Sigmoid colon (tissue), 7 donors: ENCODE measurements around the gene ADSS1. TPM values are rescaled to one million over a fixed set of nuclear protein-coding genes. Genes with fewer than 3 reads are reported as not detected.

ENCODE experiments used
- DNase-seq: peaks from one replicate; pipeline ENCODE4 v3.0.0-alpha.2; 2019
- H3K27ac ChIP-seq, 4 donors: fragments of 200-600 bp; sonication (generic); one replicate each; pipeline ENCODE4 v1.5.1; 2016 to 2019; ENCODE audit warnings: mild to moderate bottlenecking in 1 of 4
- H3K27me3 ChIP-seq, 3 donors: fragments of 200-600 bp; sonication (generic); one replicate each; pipeline ENCODE4 v1.5.1; 2019; ENCODE audit warnings: mild to moderate bottlenecking in 1 of 3
- H3K36me3 ChIP-seq, 4 donors: fragments of 200-600 bp; sonication (generic); one replicate each; pipeline ENCODE4 v1.5.1; 2016 to 2019
- H3K4me1 ChIP-seq, 4 donors: fragments of 200-600 bp; sonication (generic); one replicate each; pipeline ENCODE4 v1.5.1; 2017 to 2019
- H3K4me3 ChIP-seq, 4 donors: fragments of 200-600 bp; sonication (generic); one replicate each; pipeline ENCODE4 v1.5.1; 2017 to 2019; ENCODE audit warnings: mild to moderate bottlenecking in 2 of 4, moderate library complexity in 1 of 4
- H3K9me3 ChIP-seq, 4 donors: fragments of 200-600 bp in 3 of 4; sonication (generic) in 3 of 4; one replicate each; pipeline versions ENCODE4 v1.5.1 to v1.6.1; 2013 to 2019
- CTCF ChIP-seq, 4 experiments: fragments of 450-650 bp in 3 of 4; fragments of 200-600 bp in 1 of 4; IDR thresholded peaks; one replicate each; pipeline ENCODE4 v1.5.1; 2016 to 2019; ENCODE audit warnings: antibody characterized with exemption in 4 of 4, mild to moderate bottlenecking in 3 of 4, moderate library complexity in 2 of 4
- EP300 ChIP-seq, 4 donors: sonication (generic); formaldehyde crosslinking; IDR thresholded peaks; one replicate each; pipeline ENCODE4 v1.6.1; 2017; ENCODE audit warnings: antibody characterized with exemption in 4 of 4
- POLR2A ChIP-seq, 2 donors: fragments of 450-650 bp; IDR thresholded peaks; one replicate each; pipeline ENCODE4 v1.6.1; 2016; ENCODE audit warnings: antibody characterized with exemption in 2 of 2, mild to moderate bottlenecking in 2 of 2, moderate library complexity in 2 of 2
- POLR2AphosphoS5 ChIP-seq, 4 donors: sonication (generic); formaldehyde crosslinking; IDR thresholded peaks; one replicate each; pipeline ENCODE4 v1.6.1; 2017; ENCODE audit warnings: antibody characterized with exemption in 4 of 4
- WGBS, 2 donors: extraction: QIAGEN DNeasy Blood & Tissue Kit; methylation state at CpG; one replicate each; pipeline ENCODE4 v1.1.7; 2013; 5-methylcytosine and 5-hydroxymethylcytosine counted together
- intact Hi-C: fragments of 100-400 bp; cut with DNase I; formaldehyde crosslinking; loops from one replicate; pipeline ENCODE4 v1.15.1; 2023
- polyA plus RNA-seq, 3 donors: library from polyadenylated mRNA; stranded (reverse); fragments of 200-250 nt; gene quantifications; one replicate each; pipeline ENCODE4 v1.2.3, GENCODE V29; 2013
- total RNA-seq, 4 donors: library from RNA; depleted of rRNA; stranded (reverse); fragments of >200 nt; gene quantifications; one replicate each; pipeline ENCODE4 v1.1.0, GENCODE V29; 2016
- donor health status: healthy with polysubstance abuse.
- donor health status: Bipolar disorder and iron deficiency.
- donor health status: healthy.

ADSS1 gene
- total and polyA plus RNA-seq, 7 donors, result 2.0 to 10.2 (median 5.3) TPM

GRCh38 chr14:104778694-104779331 is 54.8 kb downstream of the ADSS1 start:
- H3K4me3 ChIP-seq, result no peak overlapping the region
- WGBS, 2 donors, result 89 to 90% methylated on average over 15 of the region's 15 CpGs
- no peak for DNase-seq
- H3K36me3 ChIP-seq, result peaks cover 4 to 63% (median 17%) of the 10 kb centered on the region in 4 donors
- no peaks in the 10 kb centered on the region for H3K9me3 ChIP-seq
- no peak overlapping the region for H3K27ac ChIP-seq
- no peaks in the 10 kb centered on the region for H3K27me3 ChIP-seq
- H3K4me1 ChIP-seq, result no peaks in the 10 kb centered on the region
- TF ChIP-seq POLR2A (IDR thresholded peaks at IDR 0.05) (no peak), CTCF (IDR thresholded peaks at IDR 0.05) (no peak), POLR2AphosphoS5 (IDR thresholded peaks at IDR 0.05) (no peak), EP300 (IDR thresholded peaks at IDR 0.05) (no peak)
- intact Hi-C loops, result no loop called here

- WGBS, 2 donors, result 91 to 94% methylated on average over 32 of the region's 32 CpGs
- Histone ChIP-seq H3K9me3 (no peaks in the 10 kb centered on the region), H3K27ac (no peak overlapping the region), H3K4me1 (peaks cover 0 to 11% (median 6%) of the 10 kb centered on the region in 4 donors), H3K4me3 (no peak overlapping the region), H3K27me3 (no peaks in the 10 kb centered on the region), H3K36me3 (peaks cover 4 to 52% (median 13%) of the 10 kb centered on the region in 4 donors)
- intact Hi-C loops, result no loop called here
- no peak for DNase-seq
- no peak for TF ChIP-seq CTCF (IDR thresholded peaks at IDR 0.05)
- TF ChIP-seq EP300 (IDR thresholded peaks at IDR 0.05), result no peak
- TF ChIP-seq POLR2A (IDR thresholded peaks at IDR 0.05), result no peak
- TF ChIP-seq POLR2AphosphoS5 (IDR thresholded peaks at IDR 0.05), result no peak
Measured at GRCh38 chr14:104779776-104780512, 55.9 kb downstream of the ADSS1 start.

GRCh38 chr14:104780513-104781030 is 56.5 kb downstream of the ADSS1 start:
- H3K27ac ChIP-seq, result no peak overlapping the region
- intact Hi-C loops, result no loop called here
- WGBS, 2 donors, result 93 to 94% methylated on average over 24 of the region's 24 CpGs
- no peaks in the 10 kb centered on the region for H3K9me3 ChIP-seq
- H3K4me1 ChIP-seq, result peaks cover 0 to 18% (median 12%) of the 10 kb centered on the region in 4 donors
- DNase-seq, result no peak
- H3K36me3 ChIP-seq, result peaks cover 4 to 46% (median 12%) of the 10 kb centered on the region in 4 donors
- no peaks in the 10 kb centered on the region for H3K27me3 ChIP-seq
- no peak overlapping the region for H3K4me3 ChIP-seq
- TF ChIP-seq EP300 (IDR thresholded peaks at IDR 0.05), result no peak

GRCh38 chr14:104781271-104782077 is 57.4 kb downstream of the ADSS1 start:
- Histone ChIP-seq H3K27me3 (no peaks in the 10 kb centered on the region), H3K27ac (no peak overlapping the region), H3K36me3 (peaks cover 1 to 40% (median 12%) of the 10 kb centered on the region in 4 donors), H3K4me3 (no peak overlapping the region), H3K4me1 (peaks cover 0 to 27% (median 21%) of the 10 kb centered on the region in 4 donors), H3K9me3 (no peaks in the 10 kb centered on the region)
- TF ChIP-seq POLR2A (IDR thresholded peaks at IDR 0.05) (no peak), CTCF (IDR thresholded peaks at IDR 0.05) (no peak), POLR2AphosphoS5 (IDR thresholded peaks at IDR 0.05) (no peak), EP300 (IDR thresholded peaks at IDR 0.05) (no peak)
- no peak for DNase-seq
- intact Hi-C loops, result no loop called here
- WGBS, 2 donors, result 88 to 92% methylated on average over 20 of the region's 20 CpGs
